Measurements from ENCODE around the gene ANO4.

ANO4 gene

DNA sequence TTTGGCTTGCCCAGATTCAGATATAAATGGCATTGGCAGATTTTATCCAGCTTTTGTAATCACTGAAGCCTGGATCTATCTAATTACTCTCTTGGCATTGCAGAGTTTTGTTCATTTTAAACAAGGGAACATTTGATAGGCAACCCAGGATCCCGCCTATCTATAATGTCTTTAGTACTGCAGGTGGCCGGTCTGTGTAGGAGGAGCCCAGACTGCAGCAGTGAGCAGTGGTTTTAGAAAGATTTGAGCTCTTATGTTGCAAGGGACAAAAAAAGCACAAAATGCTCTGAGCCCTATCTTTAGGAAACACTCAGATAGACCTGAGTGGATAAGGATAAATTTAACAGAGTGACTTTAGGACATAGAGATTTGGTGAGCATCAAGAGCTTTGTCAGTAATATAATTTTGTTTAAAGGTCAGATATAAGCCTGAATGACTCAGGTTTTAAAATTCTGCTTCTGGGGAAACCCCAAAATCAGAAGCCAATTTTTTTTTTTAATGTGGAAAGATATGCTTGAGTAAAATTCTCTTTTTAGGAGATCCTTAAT lies 250.0 kb downstream of the ANO4 start:
- TF ChIP-seq, protein P1, sequence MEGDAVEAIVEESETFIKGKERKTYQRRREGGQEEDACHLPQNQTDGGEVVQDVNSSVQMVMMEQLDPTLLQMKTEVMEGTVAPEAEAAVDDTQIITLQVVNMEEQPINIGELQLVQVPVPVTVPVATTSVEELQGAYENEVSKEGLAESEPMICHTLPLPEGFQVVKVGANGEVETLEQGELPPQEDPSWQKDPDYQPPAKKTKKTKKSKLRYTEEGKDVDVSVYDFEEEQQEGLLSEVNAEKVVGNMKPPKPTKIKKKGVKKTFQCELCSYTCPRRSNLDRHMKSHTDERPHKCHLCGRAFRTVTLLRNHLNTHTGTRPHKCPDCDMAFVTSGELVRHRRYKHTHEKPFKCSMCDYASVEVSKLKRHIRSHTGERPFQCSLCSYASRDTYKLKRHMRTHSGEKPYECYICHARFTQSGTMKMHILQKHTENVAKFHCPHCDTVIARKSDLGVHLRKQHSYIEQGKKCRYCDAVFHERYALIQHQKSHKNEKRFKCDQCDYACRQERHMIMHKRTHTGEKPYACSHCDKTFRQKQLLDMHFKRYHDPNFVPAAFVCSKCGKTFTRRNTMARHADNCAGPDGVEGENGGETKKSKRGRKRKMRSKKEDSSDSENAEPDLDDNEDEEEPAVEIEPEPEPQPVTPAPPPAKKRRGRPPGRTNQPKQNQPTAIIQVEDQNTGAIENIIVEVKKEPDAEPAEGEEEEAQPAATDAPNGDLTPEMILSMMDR (IDR thresholded peaks at IDR 0.05; ENCODE audit: low read depth, low read length), result no peak

DNA sequence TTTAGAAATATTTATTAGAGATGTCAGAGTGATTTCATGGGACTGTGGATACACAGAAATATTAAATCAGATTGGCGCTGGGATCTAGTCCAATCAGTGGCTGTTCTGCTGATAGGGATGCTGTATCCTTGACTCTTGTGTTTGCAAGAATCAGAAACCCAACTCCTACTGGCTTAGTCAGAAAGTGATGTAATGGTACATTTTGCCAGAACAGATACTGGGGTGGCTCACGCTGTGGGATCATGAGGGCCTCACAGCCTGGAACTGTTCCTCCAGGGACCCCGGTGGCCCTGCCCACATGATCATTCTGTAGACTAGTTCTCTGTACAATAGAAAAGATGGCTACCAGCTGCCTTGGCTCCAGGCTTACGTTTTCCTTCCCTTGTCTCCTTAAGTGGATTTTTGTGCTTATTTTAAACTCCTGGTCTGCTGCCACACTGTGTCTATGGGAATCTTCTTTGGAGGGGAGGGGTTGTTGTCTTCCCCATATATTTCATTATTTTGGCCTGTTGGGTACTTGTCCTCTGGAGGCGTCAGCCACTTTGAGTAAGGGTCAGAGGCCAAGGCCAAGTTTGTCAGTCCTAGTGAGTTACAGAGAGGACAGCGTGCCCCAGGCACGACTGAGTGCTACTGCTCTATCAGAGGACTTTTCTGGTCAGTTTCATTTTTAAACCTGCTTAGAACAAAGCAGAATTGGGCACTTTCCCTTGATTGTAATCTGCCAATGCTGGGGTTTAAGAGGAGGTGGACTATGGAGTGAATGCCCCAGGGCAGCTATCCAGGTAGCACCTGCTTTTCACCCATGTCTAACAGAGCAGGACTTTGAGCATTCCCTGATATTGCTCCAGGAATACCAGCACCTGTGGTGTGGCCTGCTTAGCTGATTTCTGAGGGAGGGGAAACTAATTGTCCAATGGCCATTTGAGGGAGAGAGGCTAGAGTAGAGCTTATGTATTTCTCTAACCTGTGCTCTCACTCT lies 251.2 kb downstream of the ANO4 start:
- DNase-seq (ENCODE audit: extremely low read depth, low read depth), result peak; percentile 18
- TF ChIP-seq, protein P1 (IDR thresholded peaks at IDR 0.05; ENCODE audit: low read depth, low read length), result no peak

More for the DNA sequence above, 250.0 kb downstream of the ANO4 start:
- no peak for DNase-seq (ENCODE audit: extremely low read depth, low read depth)

DNA sequence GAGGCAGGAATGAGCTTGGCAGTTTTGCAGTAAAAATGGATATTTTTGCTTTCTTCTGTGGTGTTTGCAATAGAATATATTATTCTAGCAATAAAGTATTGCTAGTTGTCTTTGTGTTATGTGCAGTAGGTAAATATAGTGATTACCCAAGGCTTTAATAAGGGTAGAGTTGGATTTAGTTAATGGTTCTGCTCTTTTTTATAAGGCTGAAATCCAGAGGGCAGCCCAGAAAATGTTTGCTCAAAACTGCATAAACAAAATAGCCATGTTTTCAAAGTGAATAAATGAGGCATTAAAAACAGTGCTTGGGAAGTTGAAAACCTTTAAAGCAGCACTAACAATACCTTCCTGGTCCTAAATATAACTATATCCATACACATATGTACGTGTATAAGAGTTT lies 253.1 kb downstream of the ANO4 start:
- TF ChIP-seq, protein P1 (IDR thresholded peaks at IDR 0.05; ENCODE audit: low read depth, low read length), result no peak
- no peak for DNase-seq (ENCODE audit: extremely low read depth, low read depth)

DNA sequence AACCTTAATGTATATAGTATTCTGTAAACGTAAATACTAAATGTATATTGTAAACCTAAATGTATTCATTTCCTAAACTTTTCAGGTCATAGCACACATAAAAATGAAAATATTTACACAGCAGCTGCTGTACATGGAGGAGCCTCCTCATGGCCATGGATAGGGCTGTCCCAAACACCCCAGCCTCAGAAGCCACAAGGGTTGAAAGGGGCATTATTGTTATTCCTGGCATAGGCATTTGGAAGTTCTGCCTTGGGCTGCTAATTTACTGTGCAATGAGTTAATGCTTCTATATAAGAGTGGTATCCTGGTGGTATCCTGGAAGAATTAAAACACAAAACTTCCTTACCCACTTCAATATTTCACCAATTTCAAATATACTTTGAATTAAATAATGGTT lies 256.1 kb downstream of the ANO4 start:
- DNase-seq (ENCODE audit: extremely low read depth, low read depth), result no peak
- TF ChIP-seq, protein P1 (IDR thresholded peaks at IDR 0.05; ENCODE audit: low read depth, low read length), result no peak

DNA sequence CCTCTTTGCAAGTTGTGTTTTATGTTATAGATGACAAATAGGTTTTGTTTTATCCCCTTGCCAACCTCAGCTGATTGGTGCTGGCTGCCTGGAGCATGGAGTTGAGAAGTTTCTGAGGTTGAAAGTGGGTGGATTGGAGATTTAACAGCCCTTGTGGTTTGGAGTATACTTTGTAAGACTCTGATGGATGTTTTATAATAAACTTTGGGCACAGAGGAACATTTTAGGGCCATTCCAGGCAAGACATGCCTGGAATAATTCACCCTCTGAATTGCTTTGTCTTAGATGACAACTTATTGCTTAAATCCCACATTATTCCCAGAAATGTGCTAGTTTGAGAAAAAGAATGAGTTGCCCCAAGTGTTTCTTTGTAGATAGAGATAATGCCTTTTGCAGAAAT lies 256.6 kb downstream of the ANO4 start:
- TF ChIP-seq, protein P1 (IDR thresholded peaks at IDR 0.05; ENCODE audit: low read depth, low read length), result no peak
- DNase-seq (ENCODE audit: extremely low read depth, low read depth), result no peak

DNA sequence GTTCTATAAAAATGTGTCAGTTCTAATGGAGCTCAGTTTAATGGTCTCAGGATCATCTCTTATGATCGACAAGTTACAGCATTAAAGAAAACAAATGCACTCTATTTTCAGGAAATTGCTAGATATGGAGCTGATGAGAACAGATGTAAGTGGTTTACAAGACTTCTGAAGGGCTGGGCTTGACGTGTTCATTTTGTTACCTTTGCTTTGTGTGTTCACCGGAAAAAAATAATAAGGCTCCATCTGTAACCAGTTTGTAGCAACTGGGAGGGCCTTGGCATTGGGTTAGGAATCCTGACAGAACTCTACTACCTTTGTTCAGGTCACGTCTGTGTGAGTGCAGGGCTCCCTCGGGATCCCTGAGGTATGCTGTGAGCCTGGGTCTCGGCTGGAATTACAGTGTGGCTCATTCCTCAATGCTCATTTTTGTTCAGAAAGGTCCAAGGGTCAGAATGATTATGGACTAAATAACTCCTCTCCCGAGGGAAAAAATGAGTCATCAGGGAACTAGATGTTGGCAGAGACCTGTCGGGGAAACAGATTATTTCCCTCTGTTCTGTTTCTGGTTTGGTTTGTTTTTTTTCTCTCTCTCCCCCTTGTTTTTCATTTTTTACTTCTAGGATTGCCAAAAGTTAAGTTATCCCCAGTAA lies 257.4 kb downstream of the ANO4 start:
- peak; percentile 73 for DNase-seq (ENCODE audit: extremely low read depth, low read depth)
- TF ChIP-seq, protein P1 (IDR thresholded peaks at IDR 0.05; ENCODE audit: low read depth, low read length), result no peak

DNA sequence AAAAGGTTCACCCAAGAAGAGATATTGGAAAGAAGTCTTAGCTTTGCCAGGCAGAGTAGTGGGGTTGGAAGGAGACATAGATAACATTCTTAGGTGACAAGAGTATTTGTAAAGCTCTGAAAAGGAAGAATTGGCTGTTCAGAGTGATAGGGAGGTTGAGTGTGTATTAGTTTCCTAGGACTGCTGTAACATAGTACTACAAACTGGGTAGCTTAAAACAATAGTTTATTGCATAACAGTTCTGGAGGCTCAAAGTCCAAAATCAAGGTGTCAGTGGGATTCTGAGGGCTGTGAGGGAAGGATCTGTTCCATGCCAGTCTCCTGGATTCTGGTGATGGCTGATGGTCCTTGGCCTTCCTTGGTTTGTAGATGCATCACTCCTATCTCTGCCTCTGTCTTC lies 258.6 kb downstream of the ANO4 start:
- DNase-seq (ENCODE audit: extremely low read depth, low read depth), result no peak
- TF ChIP-seq, protein P1 (IDR thresholded peaks at IDR 0.05; ENCODE audit: low read depth, low read length), result no peak

Measured in AG09319 (cell line).